Measurements from ENCODE around the gene CTSH.

CTSH gene

DNA sequence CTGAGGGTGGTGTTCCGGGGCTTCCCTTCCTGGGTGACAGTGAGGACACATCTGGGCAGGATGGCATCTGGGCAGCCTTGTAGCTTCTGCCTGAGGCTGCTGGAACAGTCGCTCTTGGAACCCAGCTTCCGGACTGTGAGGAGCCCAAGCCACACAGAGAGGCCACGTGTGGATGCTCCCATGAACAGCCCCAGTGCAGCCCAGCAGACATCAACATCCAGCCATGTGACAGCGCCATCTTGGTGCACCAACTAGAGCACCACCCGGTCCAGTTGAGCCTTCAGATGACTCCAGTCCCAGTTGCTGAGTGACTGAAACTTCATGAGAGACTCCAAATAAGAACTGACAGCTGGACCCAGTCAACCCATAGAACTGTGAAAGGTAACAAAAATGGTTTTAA, 15.5 kb upstream of the CTSH start:
- DNase-seq (ENCODE audit: low read depth) = no peak
- H3K4me3 ChIP-seq (replicated peaks; ENCODE audit: low read depth, low read length) = no peak overlapping the region
- TF ChIP-seq, protein P1, sequence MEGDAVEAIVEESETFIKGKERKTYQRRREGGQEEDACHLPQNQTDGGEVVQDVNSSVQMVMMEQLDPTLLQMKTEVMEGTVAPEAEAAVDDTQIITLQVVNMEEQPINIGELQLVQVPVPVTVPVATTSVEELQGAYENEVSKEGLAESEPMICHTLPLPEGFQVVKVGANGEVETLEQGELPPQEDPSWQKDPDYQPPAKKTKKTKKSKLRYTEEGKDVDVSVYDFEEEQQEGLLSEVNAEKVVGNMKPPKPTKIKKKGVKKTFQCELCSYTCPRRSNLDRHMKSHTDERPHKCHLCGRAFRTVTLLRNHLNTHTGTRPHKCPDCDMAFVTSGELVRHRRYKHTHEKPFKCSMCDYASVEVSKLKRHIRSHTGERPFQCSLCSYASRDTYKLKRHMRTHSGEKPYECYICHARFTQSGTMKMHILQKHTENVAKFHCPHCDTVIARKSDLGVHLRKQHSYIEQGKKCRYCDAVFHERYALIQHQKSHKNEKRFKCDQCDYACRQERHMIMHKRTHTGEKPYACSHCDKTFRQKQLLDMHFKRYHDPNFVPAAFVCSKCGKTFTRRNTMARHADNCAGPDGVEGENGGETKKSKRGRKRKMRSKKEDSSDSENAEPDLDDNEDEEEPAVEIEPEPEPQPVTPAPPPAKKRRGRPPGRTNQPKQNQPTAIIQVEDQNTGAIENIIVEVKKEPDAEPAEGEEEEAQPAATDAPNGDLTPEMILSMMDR (IDR thresholded peaks at IDR 0.05; ENCODE audit: low read length, missing control alignments) = no peak

DNA sequence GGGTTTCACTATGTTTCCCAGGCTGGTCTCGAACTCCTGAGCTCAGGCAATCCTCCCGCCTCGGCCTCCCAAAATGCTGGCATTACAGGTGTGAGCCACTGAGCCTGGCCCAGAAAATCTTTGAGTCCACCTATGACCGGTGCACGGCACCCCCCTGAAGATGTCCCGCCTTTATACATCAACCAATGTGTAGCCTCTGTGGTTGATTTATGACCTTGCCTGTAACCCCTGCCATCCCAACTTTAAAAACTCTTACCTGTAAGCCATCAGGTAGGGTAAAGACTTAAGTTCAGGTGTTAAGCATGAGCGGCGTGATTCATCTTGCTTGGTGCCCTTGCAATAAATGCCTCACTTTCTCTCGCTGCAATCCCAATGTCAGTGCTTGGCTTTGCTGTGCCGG, 14.5 kb upstream of the CTSH start:
- TF ChIP-seq, protein P1 (IDR thresholded peaks at IDR 0.05; ENCODE audit: low read length, missing control alignments) = no peak
- DNase-seq (ENCODE audit: low read depth) = no peak
- no peak overlapping the region for H3K4me3 ChIP-seq (replicated peaks; ENCODE audit: low read depth, low read length)

DNA sequence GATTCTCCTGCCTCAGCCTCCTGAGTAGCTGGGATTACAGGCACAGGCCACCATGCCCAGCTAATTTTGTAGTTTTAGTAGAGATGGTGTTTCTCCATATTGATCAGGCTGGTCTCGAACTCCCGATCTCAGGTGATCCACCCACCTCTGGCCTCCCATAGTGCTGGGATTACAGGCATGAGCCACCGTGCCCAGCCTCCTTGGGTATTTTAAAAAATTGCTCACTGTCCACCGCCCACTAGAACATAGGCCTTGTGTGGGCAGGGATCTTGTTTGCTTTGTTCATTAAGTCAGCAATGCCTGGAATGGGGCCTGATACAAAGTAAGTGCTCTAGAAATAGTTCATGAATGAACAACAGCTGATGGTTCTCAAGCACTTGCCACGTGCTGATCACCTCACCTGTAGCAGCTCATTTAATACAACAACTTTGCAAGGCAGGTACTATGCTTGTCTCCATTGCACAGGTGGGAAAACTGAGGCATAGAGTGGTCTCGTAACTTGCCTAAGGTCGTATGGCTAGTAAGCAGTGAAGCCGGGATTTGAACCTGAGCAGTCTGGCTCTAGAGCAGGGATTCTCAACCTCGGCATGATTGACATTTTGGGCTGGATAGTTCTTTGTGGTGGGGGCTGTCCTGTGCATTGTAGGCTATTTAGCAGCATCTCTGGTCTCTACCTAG, 12.7 kb upstream of the CTSH start:
- TF ChIP-seq, protein P1 (IDR thresholded peaks at IDR 0.05; ENCODE audit: low read length, missing control alignments) = no peak
- H3K4me3 ChIP-seq (replicated peaks; ENCODE audit: low read depth, low read length) = no peak overlapping the region
- no peak for DNase-seq (ENCODE audit: low read depth)

GRCh38 chr15:78956937-78957336, 12.1 kb upstream of the CTSH start:
- no peak for DNase-seq (ENCODE audit: low read depth)
- TF ChIP-seq, protein P1 (IDR thresholded peaks at IDR 0.05; ENCODE audit: low read length, missing control alignments) = no peak
- H3K4me3 ChIP-seq (replicated peaks; ENCODE audit: low read depth, low read length) = no peak overlapping the region

GRCh38 chr15:78955355-78955754, 10.5 kb upstream of the CTSH start:
- TF ChIP-seq, protein P1 (IDR thresholded peaks at IDR 0.05; ENCODE audit: low read length, missing control alignments) = no peak
- H3K4me3 ChIP-seq (replicated peaks; ENCODE audit: low read depth, low read length) = no peak overlapping the region
- no peak for DNase-seq (ENCODE audit: low read depth)

DNA sequence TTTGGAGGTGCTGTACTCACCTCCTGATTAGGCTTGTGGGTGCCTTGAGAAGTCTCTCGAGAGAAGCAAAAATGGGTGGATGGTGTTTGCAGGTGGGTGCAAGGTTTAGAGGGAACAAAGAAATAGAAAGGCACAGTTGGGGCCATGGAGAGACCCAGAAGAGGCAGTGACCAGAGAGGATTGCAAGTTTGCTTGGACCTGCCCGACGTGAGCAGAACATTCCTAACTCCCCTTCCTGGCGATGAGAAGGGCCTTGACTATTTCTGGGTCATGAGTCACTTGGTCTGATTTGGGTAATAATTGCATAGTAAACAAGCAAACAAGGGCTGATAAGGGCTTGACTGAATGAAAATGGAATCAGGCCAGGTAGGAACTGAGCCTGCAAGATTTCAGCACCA, 7.0 kb upstream of the CTSH start:
- TF ChIP-seq, protein P1 (IDR thresholded peaks at IDR 0.05; ENCODE audit: low read length, missing control alignments) = no peak
- DNase-seq (ENCODE audit: low read depth) = peak; percentile 59
- no peak overlapping the region for H3K4me3 ChIP-seq (replicated peaks; ENCODE audit: low read depth, low read length)
